Esophagus muscularis mucosa (tissue), 3 donors: Measurements from ENCODE around the gene PCDHGC3.

ENCODE experiments used
- POLR2A ChIP-seq: fragments of 450-650 bp; IDR thresholded peaks from one replicate; pipeline ENCODE4 v1.6.1; 2017; ENCODE audit warnings: antibody characterized with exemption, moderate library complexity, mild to moderate bottlenecking, low read depth
- POLR2AphosphoS5 ChIP-seq, 2 donors: sonication (generic); formaldehyde crosslinking; IDR thresholded peaks; one replicate each; pipeline ENCODE4 v1.6.1; 2017; ENCODE audit warnings: antibody characterized with exemption in 2 of 2
- TF ChIP-seq, protein P1 (sequence below), 3 experiments: fragments of 200-600 bp in 2 of 3; fragments of 450-650 bp in 1 of 3; sonication (generic) in 2 of 3; IDR thresholded peaks; one replicate each; pipeline ENCODE4 v1.5.1; 2017 to 2019; ENCODE audit warnings: antibody characterized with exemption in 3 of 3, mild to moderate bottlenecking in 2 of 3, moderate library complexity in 1 of 3

DNA sequence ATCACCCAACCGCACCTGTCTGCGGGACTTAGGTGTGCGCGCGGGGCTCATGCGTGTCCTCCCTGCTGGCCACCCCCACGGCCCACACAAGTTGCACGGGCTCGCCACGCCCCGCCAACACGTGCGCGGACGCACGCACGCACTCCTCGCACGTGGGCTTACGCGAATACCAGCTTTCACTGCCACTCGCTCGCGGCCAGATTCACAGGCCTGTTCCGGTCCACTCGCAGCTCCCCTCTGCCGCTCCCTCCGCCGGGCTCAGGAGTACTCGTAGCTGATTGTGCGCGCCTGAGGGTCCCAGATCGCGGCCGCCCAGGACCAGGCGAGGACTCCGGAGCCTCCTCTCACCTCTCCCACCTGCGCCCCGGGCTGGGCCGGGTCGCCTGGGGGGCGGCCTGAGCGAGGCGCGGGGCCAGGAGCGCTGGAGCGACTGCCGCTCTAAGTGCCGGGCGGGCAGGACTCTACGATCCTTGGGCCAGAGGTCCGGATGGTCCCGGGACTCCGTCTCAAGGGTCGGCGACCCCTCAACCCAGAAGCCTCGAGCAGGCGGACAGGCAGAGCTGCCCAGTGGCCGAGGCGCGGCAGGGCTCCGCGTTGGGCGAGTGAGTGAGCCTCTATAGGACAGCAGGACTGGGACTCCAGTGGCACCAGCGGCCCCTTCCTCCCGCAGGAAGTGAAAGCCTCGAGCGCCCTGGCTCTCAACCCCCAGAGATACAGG, 16.6 kb downstream of the PCDHGC3 start:
- TF ChIP-seq, protein P1, sequence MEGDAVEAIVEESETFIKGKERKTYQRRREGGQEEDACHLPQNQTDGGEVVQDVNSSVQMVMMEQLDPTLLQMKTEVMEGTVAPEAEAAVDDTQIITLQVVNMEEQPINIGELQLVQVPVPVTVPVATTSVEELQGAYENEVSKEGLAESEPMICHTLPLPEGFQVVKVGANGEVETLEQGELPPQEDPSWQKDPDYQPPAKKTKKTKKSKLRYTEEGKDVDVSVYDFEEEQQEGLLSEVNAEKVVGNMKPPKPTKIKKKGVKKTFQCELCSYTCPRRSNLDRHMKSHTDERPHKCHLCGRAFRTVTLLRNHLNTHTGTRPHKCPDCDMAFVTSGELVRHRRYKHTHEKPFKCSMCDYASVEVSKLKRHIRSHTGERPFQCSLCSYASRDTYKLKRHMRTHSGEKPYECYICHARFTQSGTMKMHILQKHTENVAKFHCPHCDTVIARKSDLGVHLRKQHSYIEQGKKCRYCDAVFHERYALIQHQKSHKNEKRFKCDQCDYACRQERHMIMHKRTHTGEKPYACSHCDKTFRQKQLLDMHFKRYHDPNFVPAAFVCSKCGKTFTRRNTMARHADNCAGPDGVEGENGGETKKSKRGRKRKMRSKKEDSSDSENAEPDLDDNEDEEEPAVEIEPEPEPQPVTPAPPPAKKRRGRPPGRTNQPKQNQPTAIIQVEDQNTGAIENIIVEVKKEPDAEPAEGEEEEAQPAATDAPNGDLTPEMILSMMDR (IDR thresholded peaks at IDR 0.05), result no peak
- TF ChIP-seq POLR2AphosphoS5 (IDR thresholded peaks at IDR 0.05) (no peak), POLR2A (no peak)
